ENCODE data around the gene GPR132.

GRCh38 chr14:105072892-105073719 lies 7.9 kb upstream of the GPR132 start:
- no peak for TF ChIP-seq POLR2AphosphoS5 (IDR thresholded peaks at IDR 0.05)
- TF ChIP-seq CTCF (IDR thresholded peaks at IDR 0.05), result no peak
- no peak for TF ChIP-seq POLR2A (IDR thresholded peaks at IDR 0.05)

Measured in prostate gland (tissue), 2 donors.